HCT116 (cell line): ENCODE data around the gene PRR20E. TPM values are rescaled to one million over a fixed set of nuclear protein-coding genes. Genes with fewer than 3 reads are reported as not detected.

Experiments
- total RNA-seq: library from RNA; stranded (reverse); gene quantifications from one replicate; pipeline ENCODE4 v1.2.1, GENCODE V29; 2021; ENCODE audit not compliant: unreplicated experiment

Gene PRR20E
- total RNA-seq, 1 experiment from 2014 or later = not detected

Other genes with a start within 250 kb of the PRR20E start
- not detected for gene PRR20A, start 26.3 kb upstream of the PRR20E start, total RNA-seq
- not detected for gene PRR20B, start 19.7 kb upstream of the PRR20E start, total RNA-seq
- not detected for gene PRR20C, start 13.1 kb upstream of the PRR20E start, total RNA-seq
- not detected for gene PRR20D, start 6.6 kb upstream of the PRR20E start, total RNA-seq